SH-SY5Y (cell line): ENCODE data around the gene VOPP1.

Experiments
- GATA2 ChIP-seq: IDR thresholded peaks from 2 replicates; pipeline ENCODE4 v1.6.1; 2011; ENCODE audit warnings: mild to moderate bottlenecking, low read depth, low read length
- GATA3 ChIP-seq: IDR thresholded peaks from 2 replicates; pipeline ENCODE4 v1.6.1; 2011; ENCODE audit warnings: low read depth, mild to moderate bottlenecking, low read length, moderate library complexity

The VOPP1 gene

DNA sequence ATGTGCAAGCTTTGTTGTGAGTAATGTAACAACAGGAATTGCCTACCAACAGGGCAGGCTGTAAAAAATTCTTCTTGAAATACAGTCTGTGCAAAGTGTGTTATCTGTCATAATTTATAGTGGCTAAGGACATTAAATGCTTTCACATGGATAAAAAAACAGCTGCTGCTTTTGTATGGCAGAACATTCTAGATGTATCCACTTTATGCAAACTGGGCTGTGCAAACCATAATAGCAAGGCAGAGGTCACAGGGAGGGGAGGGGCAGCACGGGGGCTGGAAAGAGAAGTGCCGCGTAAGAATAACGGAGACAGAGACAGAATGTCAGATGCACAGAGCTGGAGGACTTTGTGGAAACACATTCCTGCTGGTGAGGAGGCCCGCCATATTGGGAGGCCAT, 86.1 kb downstream of the VOPP1 start:
- TF ChIP-seq GATA2 (no peak), GATA3 (no peak)

DNA sequence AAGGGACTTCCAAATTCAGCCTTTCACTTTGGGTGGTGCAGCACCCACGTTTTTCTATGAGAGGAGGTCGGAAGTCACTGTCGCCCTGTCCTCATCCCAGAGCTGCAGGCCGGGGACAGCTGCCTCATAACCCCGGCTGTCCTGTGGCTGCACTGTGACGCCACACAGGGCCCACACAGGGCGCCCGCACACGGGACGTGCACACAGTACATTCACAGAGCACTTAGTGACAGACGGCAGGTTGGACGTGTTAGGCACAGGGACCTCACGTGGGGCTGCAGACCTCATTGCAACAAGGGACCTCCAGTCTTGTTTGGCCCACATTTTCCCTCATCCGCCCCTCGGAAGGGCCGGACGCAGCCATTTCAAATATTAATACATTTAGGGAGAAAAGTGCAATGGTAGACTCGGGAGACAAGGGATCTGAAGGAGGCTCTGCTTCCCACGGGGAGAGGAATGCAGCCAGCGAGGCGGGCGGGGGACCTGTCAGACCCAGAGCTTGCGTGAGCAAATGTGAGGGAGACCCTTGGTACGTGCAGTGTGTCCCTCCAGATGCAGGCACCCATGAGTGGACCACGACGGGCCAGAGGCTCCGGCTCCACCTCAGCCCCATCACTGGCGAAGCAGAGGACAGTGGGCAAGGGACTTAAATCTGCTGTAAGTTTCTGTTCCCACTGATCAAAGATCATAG, 86.7 kb downstream of the VOPP1 start:
- TF ChIP-seq GATA3 (no peak), GATA2 (no peak)

DNA sequence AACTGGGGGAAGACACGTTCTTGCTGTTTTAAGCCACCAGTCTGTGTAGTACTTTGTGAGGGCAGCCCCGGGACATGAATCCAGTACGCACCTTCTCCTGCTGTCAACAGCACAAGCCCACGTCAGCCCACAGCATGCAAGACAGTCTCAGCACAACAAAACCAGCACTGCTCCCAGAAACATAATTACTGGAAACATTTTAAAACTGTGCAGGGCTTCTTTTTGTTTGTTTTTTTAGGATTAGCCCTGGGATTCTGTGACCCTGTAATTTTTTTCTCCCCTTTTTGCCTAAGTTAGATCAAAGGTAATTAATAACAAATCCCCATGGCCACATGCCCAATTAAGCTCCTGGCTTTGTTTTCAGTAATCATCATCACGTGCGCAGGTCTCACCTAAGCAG, 87.5 kb downstream of the VOPP1 start:
- no peak for TF ChIP-seq GATA2
- TF ChIP-seq GATA3 = no peak

DNA sequence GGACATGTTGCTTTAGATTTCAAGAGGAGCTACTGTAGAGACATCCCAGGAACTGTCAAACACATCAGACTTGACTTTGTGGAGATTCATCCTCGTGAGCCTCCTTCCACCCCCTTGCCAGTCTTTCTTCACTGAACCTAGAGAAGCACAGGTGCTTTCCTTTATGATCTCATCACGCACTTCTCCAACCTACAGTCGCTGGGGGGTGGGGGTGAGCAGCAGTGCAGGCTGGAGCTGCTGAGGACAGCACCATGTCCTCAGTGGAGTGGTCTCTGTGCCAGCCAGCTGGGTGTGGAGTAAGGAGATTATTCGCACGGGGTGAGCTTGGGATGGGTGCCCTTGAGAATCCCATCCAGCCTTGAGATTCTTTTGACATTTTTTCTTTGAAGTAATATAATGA, 88.1 kb downstream of the VOPP1 start:
- TF ChIP-seq GATA3 (no peak), GATA2 (no peak)

DNA sequence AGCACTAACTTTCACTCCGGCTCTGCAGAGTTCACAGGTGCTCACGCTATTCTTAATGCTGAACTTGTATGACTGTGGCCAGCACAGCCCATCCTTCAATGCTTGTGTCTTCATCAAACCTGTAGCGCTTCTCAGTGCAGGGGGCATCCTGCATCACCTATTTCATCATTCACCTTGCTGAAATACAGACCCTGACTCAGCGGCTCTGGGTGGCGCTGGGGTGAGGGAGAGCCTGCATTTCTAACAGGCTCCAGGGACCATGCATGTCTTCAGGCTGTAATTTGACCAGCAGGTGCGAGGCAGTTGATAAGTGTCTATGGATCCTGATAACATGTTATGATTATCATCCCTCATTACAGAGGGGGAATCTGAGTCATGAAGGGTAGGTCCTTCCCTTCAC, 89.3 kb downstream of the VOPP1 start:
- TF ChIP-seq GATA2 = no peak
- TF ChIP-seq GATA3 = no peak

DNA sequence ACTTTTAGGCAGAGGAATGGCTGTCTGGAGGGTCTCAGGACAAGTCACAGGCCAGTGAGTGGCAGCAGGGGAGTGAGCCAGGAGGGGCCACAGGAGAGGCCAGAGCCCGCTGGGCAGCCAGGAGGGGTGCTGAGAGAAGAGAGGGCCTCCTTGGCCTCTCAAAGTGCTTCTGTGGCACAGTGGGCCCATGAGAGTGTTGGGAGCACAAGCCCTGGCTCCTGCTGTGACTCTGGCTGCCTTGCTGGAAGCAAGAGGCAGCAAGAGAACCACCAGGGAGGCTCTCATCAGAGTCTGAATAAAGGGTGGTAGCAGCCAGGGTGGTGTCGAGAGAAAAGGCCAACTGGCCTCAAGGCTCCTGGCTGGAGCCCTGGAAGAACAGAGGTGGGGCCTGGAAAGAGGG, 91.1 kb downstream of the VOPP1 start:
- TF ChIP-seq GATA2 (no peak), GATA3 (no peak)

DNA sequence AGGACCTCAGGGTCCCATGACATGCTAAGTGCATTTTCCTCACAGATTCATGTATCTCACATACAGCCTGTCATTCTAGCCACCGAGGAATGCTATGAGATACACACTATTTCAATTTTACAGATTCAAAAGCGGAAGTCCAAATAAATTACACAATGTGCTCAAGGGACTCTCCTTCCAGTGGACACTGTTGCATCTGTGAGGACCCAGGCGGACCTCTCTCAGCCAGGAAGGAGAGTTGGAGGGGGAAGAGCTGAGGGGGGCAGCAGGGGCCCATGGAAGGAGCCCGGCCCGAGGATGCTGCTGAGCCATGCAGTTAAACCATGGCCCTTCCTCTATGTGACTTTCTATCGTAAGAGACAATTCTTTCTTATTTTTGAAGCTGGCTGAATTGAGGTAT, 93.6 kb downstream of the VOPP1 start:
- no peak for TF ChIP-seq GATA3
- TF ChIP-seq GATA2 = no peak

DNA sequence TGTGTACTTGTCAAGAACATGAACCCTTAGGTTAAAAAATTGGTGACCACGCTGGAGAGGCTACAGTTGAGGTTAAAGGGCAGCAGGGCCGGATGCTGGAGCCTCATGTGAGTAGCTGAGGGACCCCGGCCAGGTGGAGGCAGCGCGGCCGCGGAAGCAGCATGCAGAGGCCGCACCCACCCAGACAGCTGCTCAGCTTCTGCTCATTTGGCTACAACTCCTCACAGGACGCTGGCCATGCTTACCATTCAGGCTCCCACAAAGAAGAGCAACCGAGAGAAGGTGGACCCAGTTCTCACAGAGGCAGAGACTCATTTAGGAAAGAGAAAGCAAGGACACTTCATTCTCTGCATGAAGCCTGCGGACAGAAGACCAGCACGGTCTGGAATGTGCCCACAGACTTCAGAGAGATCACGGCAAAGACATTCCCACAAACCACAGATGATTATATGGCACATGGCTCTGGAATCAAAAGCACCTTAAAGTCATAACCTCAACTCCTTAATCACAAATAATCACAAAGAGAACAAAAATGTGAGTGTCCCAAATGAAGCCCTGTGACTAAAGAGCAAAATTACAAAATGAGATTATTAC, 94.4 kb downstream of the VOPP1 start:
- TF ChIP-seq GATA2 = no peak
- no peak for TF ChIP-seq GATA3

DNA sequence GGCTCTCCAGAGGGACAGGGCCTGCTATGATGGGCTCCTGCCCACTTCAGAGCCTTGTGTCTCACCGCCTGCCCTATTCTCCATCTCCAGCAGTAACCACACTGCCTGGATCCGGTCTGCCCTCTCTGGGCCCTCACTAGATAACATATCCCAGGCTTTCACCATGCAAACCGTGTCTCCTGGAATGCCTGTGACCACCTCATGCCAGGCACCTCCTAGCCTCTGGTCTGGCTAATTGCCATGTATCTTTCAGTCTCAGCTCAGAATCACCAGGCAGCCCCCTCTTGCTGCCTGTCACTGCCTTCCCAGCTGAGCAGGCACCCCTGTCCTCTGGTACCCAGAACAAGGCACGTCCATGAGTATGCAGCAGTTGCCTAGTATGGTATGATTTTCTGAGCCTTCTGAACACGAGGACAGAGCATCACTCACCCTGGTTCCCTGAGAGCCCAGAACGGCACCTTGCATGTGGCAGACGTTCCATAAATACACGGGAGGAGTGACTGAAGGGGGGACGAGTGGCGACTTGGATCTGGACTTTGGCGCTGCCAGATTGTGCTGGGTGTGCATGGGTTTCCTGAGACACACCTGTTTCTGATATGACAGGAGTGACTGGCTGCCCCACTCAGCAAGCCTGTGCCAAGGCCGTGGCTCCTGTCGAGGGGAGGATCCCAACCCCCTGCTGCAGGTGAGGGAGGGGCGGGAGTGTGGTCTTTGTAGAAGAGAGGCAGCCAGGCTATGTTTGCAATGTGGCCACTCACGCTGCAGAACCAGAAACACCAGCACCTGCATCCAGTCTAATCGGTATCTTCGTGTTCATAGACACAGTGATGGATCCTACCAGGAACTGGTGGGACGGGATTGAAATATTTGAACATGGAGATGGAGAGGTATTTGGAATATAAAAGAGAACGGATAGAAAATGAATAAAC, 95.2 kb downstream of the VOPP1 start:
- TF ChIP-seq GATA2 (no peak), GATA3 (no peak)

DNA sequence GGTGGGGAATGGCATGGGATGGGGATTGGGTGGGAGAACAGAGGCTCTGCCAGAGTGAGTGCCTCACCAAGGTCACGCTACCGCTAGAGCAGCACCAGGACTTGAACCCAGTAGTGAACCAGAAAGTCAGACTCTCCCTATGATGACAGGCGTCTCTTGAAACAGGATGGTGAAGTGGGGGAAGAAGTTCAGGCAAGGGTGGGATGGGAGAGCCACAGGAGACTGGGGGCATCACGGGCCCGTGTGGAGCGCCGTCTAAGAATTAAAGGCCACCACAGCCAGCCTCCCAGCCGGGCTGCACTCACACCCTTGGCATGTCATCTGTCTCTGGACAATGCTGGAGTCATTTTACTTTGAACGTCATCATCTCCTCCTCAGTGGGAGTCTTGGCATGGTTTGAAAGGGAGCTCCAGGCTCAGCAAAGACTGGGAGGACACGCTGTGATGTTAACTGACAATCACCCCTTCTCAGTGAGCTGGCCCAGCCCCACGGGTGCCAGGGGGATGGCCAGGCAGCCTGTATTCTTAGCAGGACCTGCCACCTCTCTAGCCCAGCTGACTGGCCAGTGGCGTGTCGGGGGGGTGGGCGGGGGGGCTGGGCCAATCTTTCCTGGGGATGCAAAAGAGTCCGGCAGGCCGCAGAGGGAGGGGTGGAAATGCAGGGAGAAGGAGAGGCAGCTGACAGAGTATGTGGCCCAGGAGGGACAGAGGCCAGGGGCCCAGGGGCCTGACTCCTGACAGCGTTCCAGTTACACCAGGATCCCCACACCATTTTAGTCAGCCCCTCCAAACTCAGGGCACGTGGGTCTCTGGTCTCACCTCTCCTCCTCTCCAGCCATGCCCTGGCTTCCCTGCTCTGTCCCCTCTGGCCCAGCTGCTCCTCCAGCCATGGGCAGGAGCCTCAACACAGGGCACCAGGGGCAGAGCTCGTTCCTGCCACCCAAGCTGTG, 96.2 kb downstream of the VOPP1 start:
- TF ChIP-seq GATA3 = no peak
- TF ChIP-seq GATA2 = no peak

DNA sequence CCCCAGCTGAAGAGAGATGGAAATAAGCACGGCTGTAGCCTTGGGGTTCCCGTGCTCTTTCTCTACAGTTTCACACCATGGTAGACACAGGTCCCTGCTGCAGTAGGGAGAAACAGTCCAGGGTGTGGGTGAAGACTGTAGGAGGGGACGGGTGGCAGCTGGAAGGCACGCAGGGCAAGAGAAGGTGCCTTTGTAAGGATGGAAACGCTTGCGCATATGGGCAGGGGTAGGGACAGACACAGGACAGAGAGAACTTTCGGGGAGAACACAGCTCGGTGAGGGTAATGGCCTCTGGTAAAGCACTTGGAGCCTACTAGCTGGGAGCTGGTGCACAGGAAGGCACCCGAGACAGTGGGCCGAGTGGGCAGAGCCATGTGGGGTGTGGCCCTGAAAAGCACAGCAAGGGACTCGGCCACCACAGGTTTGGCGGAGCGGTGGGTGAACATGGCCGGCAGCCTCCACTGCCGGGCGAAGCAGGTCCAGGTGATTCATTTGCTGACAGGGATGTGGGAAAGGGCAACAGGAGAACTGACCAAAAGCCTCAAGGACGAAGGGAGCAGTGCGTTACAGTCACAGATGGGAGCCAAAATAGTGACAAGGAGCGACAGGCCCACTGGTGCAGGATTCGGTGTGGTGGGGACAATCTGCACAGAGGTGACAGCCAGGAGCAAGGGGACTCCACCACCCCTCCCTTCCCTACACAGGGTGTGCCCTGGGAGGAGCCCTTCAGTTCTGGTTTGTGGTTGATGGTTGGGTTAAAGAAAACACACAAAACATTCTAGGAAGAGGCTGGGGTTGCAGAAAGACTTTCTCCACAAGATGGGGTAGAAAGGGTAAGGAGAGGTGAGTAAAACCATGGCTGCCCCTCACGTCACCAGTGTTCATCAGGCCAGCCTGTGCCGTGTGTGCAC, 97.1 kb downstream of the VOPP1 start:
- TF ChIP-seq GATA2 (no peak), GATA3 (no peak)

DNA sequence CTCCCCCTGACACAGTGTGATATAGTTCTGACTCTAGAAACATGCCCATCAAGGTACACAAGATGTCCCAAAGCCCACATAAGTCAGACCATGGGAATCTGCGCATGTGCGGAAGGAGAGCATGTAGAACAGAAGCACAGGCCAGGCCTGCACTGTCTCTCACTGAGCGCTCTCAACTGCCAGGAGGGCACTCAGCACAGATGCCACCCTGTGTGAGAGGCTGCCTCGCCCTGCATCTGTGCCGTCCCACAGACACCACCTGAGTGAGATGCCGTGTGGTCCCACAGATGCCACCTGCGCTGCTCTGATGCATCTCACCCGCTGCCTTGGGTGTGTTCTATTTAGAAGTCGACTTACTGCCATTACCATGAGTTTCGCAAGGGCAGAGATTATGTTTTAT, 98.4 kb downstream of the VOPP1 start:
- TF ChIP-seq GATA2 (no peak), GATA3 (no peak)
